Esophagus muscularis mucosa (tissue), 4 donors: ENCODE results near the gene KAZN.
A peak's percentile ranks its signal among the peaks of the same experiment; 100 is the strongest.

ENCODE experiments used
- CTCF ChIP-seq, 3 experiments: fragments of 200-600 bp in 2 of 3; fragments of 450-650 bp in 1 of 3; sonication (generic) in 2 of 3; IDR thresholded peaks; one replicate each; pipeline ENCODE4 v1.5.1; 2017 to 2019; ENCODE audit warnings: antibody characterized with exemption in 3 of 3, mild to moderate bottlenecking in 2 of 3, moderate library complexity in 1 of 3
- EP300 ChIP-seq: sonication (generic); formaldehyde crosslinking; IDR thresholded peaks from one replicate; pipeline ENCODE4 v1.6.1; 2017; ENCODE audit warnings: antibody characterized with exemption
- POLR2A ChIP-seq: fragments of 450-650 bp; IDR thresholded peaks from one replicate; pipeline ENCODE4 v1.6.1; 2017; ENCODE audit warnings: antibody characterized with exemption, moderate library complexity, mild to moderate bottlenecking, low read depth

DNA sequence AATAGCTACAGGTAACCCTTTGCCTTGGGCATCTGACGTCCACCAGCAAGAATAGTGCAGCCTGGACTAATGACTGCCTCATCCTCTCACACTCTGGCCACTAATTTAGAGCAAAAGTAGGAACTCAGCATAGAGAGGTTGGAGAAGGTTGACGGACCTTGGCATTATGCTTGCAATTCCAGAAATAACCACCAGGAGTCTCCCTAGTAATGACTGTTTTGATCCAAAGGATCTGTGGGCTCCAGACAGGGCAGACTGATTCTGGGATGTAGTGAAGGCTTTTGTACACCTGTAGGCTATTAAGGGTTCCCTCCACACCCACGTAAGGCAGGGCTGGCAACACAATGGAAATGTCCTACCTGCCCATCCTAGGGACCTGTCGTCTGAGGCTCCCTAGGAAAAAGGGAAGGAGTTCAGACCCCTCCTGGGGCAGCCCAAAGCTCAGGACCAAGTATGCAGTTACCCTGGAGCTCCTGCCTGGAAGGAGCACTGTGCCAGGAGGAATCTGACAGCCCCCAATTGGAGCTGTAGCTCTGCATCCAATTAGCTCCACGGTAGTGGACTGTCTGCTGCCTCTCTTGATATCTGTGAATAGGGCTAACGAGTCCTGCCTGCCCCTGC is 464.1 kb downstream of the KAZN start:
- TF ChIP-seq CTCF (IDR thresholded peaks at IDR 0.05) (peak in 1 of 3 experiments; percentile 30), EP300 (no peak), POLR2A (no peak)
